ENCODE data around the gene SLITRK3. TPM values are rescaled to one million over a fixed set of nuclear protein-coding genes. Genes with fewer than 3 reads are reported as not detected.
"Not testable (repeated sequence)": the region's sequence is repeated elsewhere in the genome, so short reads cannot be mapped to it uniquely, and the experiment has no call there.

The SLITRK3 gene
- polyA plus RNA-seq, 2 of the 4 experiments (the other 2 are of a cell fraction) = not detected

GRCh38 chr3:165156757-165157420 lies 39.3 kb downstream of the SLITRK3 start:
- ChIA-PET CTCF (no interaction called here), POLR2A (no interaction called here)
- WGBS (ENCODE audit: missing lambda C conversion rate) = 94% methylated on average over 3 of the region's 3 CpGs
- DNase-seq (ENCODE audit: low read depth in 1 of 2, low spot score in 1 of 2) (no peak), ATAC-seq (no peak), FAIRE-seq (no peak)
- Histone ChIP-seq H3K27ac (no peak overlapping the region), H3K4me1 (no peaks in the 10 kb centered on the region), H3K4me3 (no peak overlapping the region), H3K9me3 (no peaks in the 10 kb centered on the region), H3K4me2 (no peak overlapping the region)
- TF ChIP-seq ATOH8 (CRISPR knock-in tag; IDR thresholded peaks at IDR 0.05; ENCODE audit: low read depth) (no peak), BHLHE40 (IDR thresholded peaks at IDR 0.05; ENCODE audit: low read depth, low read length) (no peak)

- CTCF ChIA-PET = no interaction called here
- Histone ChIP-seq H3K9me3 (no peaks in the 10 kb centered on the region), H3K4me3 (no peak overlapping the region), H3K27ac (no peak overlapping the region), H3K4me2 (no peak overlapping the region), H3K4me1 (no peaks in the 10 kb centered on the region)
- TF ChIP-seq RAD21 (conservative IDR thresholded peaks at IDR 0.05 in 1 of 2, IDR thresholded peaks at IDR 0.05 in 1 of 2) (no peak), MYC (IDR thresholded peaks at IDR 0.05; ENCODE audit: borderline replicate concordance, low read length) (no peak), CBX8 (IDR thresholded peaks at IDR 0.05) (no peak), HMGXB4 (CRISPR knock-in tag; IDR thresholded peaks at IDR 0.05; ENCODE audit: borderline replicate concordance) (no peak), CHD2 (IDR thresholded peaks at IDR 0.05; ENCODE audit: low read length, partially characterized antibody) (no peak), TP53 (CRISPR knock-in tag; IDR thresholded peaks at IDR 0.05) (no peak), TFCP2L1 (CRISPR knock-in tag; IDR thresholded peaks at IDR 0.05) (no peak)
- 48% methylated on average over 4 of the region's 4 CpGs for WGBS (ENCODE audit: missing lambda C conversion rate)
- no peak for DNase-seq (ENCODE audit: low read depth in 1 of 2, low spot score in 1 of 2)
- no peak for ATAC-seq
- no peak for FAIRE-seq
- POLR2A ChIA-PET = no interaction called here
Observed at GRCh38 chr3:165148876-165149441, 47.2 kb downstream of the SLITRK3 start.

GRCh38 chr3:165144271-165144670 lies 51.9 kb downstream of the SLITRK3 start:
- DNase-seq (ENCODE audit: low read depth in 1 of 2, low spot score in 1 of 2) (no peak), ATAC-seq (no peak), FAIRE-seq (no peak)
- Histone ChIP-seq H3K4me1 (no peaks in the 10 kb centered on the region), H3K4me2 (no peak overlapping the region), H3K9me3 (no peaks in the 10 kb centered on the region), H3K27ac (no peak overlapping the region), H3K4me3 (no peak overlapping the region)
- TF ChIP-seq RFX5 (IDR thresholded peaks at IDR 0.05) (no peak), KDM5A (IDR thresholded peaks at IDR 0.05) (no peak), KDM1A (IDR thresholded peaks at IDR 0.05; ENCODE audit: low read depth) (no peak)
- WGBS (ENCODE audit: missing lambda C conversion rate) = 26% methylated on average over 1 of the region's 1 CpG
- ChIA-PET CTCF (no interaction called here), POLR2A (no interaction called here)

GRCh38 chr3:165139918-165140317 lies 56.3 kb downstream of the SLITRK3 start:
- H3K27ac ChIP-seq; ATAC-seq; CTCF ChIA-PET; POLR2A ChIA-PET; H3K4me2 ChIP-seq; H3K4me3 ChIP-seq; DNase-seq (ENCODE audit: low read depth in 1 of 2, low spot score in 1 of 2); H3K4me1 ChIP-seq; H3K9me3 ChIP-seq; FAIRE-seq: not testable (repeated sequence)
- WGBS (ENCODE audit: missing lambda C conversion rate) = 8% methylated on average over 4 of the region's 7 CpGs

Other genes starting within 250 kb of the SLITRK3 start
- not detected in 2 replicates for gene SI, start 117.9 kb downstream of the SLITRK3 start, polyA plus RNA-seq (2011; rRNA removed)
- not detected in 3 replicates for gene SI, start 117.9 kb downstream of the SLITRK3 start, polyA plus RNA-seq (2017; fragmentation: RNase III; extraction: RNeasy Plus Mini Kit Qiagen cat#74134 plus additional on column Dnase treatment)